Kasumi-1 (cell line): ENCODE measurements around the gene NLRP1.
A peak's percentile ranks its signal among the peaks of the same experiment; 100 is the strongest.

Experiments
- DNase-seq, 2 experiments: peaks; one replicate each; lab custom pipeline; 2025; lab: John Stamatoyannopoulos, UW

Gene NLRP1

DNA sequence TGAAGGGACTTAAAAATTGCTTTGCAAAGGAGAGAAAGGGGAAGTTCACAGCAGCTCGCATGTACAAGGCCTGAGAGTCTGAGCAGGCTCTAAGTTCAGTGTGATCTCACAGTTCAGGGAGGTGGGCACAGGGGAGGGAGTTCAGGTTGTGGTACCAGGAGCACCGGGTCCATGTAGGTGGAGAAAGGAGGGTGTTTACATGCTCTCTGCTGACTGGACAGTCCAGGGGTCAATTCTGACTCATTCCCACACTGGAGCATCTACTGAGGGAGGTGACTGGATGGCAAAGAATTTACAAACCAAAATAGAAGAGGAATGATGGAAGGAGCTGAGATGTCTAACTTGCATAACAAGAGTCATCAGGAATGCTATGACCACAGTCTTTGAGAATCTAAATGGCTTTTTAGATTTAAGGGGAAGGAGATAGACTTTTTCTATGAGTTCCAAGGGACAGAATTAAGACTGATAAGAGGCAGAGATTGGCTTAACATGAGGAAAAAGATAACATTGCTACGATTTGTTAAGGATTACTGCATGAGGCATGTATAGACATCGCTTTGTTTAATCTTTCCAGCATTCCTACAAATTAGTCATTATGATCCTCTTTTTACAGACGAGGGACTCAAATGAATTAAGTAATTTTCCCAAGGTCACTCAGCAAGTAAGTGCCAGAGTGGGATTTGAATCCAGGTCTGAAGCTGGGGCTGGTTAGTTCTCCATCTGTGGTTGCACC is 68.1 kb downstream of the NLRP1 start:
- DNase-seq, result peak; percentile 12 to 25

- DNase-seq, result no peak
Observed at GRCh38 chr17:5514976-5515375, 69.3 kb downstream of the NLRP1 start.

DNA sequence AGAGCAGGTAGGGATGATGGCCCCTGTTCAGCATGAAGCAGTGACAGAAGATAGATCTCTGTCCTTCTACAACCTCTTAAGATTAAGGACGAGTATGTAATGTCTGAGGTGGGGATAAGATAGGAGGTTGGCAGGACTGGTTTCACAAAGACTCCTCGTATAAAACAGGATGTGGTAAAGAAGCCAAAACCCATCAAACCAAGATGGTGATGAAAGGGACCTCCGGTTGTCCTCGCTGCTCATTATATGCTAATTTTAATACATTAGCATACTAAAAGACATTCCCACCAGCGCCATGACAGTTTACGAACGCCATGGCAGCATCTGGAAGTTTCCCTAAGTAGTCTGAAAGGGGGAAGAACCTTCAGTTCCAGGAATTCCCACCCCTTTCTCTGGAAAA is 70.7 kb downstream of the NLRP1 start:
- DNase-seq, result no peak

DNA sequence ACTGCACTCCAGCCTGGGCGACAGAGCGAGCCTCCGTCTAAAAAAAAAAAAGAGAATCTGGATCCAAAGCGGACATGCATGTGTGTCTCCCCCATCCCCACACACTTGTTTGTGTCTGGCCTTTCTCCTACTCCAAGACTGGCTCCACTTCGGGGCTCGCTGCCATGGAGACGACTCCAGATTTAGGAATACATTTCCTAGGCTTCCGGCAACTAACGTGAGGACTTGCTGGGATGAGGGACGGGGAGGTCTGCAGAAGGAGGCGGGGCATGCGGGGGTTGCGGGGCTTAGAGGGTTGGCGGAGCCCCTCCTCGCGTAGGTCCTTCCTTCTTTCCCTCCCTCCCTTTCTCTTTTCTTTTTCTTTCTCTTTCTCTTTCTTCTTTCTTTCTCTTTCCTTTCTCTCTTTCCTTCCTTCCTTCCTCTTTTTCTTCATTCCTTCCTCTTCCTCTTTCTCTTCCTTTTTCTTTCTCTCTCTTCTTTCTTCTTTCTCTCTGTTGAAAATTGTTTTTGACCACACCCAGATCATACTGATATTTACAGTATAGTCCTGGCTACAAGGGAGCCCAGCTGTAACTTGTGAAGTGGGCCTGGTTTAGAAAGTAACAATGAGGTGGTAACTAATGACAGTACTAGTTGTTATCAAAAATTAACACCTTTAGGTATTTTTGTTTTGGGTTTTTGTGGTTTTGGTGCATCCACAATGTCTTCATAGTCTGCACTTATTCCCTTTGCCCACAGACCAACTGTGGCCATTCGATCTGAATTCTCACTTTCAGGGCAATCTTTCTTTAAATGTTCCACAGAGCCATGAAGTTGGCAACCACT is 72.7 kb downstream of the NLRP1 start:
- DNase-seq, result no peak

- no peak for DNase-seq
Observed at GRCh38 chr17:5510771-5511170, 73.5 kb downstream of the NLRP1 start.

DNA sequence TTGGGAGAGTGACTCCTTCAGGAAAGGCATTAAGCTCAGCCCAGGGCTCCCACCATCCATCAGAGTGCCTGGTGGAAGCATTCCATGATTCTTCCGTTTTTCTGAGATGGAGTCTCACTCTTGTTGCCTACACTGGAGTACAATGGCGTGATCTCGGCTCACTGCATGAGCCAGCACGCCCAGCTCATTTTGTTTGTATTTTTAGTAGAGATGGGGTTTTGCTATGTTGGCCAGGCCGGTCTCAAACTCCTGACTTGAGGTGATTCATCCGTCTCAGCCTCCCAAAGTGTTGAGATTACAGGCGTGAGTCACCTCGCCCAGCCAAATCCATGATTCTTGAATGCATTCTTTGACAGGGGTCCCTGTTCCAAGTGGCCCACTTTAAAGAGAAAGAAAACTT is 74.8 kb downstream of the NLRP1 start:
- DNase-seq, result no peak

DNA sequence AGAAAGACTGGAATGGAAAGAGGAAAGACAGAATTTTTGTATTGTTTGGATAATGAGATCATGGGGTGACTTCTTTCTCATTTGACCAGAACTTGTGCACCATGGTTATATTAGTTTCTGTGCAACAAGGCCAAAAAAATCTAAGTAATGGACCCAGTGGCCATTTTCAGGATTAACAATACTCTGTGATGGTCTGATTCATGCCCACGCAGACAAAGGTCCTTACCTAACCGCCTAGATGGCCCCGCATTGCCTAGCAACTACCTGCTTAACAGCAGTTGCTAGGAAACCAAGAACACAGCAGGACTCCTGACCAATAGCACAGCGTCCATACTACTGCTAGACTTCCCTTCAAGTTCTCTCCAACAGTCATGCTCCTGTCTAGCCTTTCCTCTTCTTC is 75.5 kb downstream of the NLRP1 start:
- DNase-seq, result no peak

DNA sequence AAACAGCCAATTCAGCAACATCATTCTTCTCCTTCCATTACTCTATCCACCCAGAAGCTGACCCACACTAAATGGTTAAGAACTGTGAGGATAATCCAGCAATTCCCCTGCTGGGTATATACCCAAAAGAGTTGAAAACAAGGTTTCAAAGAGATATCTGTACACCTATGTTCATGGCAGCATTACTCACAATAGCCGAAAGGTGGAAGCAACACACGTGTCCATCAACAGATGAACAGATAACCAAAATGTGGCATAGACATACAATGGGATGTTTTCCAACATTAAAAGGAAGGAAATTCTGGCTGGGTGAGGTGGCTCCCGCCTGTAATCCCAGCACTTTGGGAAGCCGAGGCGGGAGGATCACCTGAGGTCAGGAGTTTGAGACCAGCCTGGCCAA is 78.0 kb downstream of the NLRP1 start:
- no peak for DNase-seq

GRCh38 chr17:5502552-5502951 is 81.8 kb downstream of the NLRP1 start:
- no peak for DNase-seq

DNA sequence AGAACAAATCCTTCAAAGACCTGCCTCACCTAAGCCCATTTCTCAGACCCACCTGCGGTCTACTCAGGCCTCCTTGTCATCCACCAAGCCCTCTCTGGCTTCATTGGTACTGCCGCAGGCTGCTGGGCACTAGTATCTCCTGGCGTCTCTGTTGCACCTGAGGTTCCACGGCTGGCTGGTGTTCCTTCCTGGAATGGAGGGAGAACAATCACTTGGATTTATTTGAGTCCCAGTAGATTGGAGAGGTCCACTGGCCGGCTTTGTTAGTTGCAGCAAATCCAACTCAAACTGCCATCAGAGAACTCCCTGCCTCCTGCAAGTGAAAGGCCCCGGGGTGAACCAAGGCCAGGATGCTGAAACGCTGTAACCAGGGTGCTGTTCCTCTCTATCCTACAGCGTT is 82.6 kb downstream of the NLRP1 start:
- DNase-seq, result no peak

DNA sequence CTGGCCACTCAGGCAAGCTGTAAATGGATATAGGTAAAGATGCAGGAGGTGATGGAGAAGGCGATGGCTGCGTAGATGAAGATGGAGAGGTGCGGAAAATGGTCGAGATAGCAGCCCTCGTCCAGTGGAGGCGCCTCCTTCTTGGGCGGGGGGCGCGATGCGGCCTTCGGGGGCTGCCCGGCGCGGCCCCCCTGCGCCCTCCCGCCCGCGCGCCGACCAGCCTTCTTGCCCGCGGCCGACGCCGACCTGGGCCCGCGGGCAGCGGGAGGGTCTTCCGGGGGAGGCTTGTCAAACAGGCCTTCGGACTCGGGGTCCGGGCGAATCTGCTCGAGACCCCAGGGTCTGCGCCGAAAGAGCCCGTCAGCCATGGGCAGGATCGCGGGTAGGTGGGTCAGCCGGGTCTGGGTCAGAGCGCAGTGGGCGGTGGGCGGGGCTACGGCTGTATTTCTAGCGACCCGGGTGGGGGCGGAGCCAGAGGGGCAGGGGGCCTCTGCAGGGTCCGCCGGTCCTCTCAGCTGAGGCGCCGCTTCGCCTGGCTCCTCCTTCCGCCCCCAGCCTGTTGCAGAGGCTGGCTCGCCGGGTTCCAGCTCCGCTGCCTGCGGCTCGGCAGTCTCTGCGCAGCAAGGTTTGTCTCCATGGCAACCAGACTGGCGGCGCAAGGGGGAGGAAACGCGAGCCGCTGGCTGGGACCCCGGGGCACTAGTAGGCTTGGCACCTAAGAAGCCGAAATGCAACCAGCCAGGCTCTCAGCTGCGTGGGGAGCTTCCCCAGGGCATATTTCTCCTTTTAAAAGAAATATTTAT is 83.5 kb downstream of the NLRP1 start:
- peak; percentile 24 to 32 for DNase-seq

DNA sequence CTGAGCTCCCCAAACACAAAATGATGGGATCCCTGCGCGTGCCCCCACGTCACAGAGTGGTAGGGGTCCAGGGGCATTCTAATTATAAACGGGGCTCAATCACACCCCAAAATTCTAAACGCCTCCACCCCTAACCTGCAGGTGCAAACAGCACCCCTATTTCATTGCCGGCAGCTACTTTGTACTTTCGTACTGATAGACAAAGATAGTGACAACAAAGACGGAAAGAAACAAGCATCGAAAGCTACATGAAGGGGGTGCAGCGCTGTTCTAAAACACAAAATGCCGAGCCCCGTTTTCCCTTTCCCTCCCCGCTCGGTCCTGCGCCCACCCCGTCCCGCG is 84.1 kb downstream of the NLRP1 start:
- DNase-seq, result no peak

DNA sequence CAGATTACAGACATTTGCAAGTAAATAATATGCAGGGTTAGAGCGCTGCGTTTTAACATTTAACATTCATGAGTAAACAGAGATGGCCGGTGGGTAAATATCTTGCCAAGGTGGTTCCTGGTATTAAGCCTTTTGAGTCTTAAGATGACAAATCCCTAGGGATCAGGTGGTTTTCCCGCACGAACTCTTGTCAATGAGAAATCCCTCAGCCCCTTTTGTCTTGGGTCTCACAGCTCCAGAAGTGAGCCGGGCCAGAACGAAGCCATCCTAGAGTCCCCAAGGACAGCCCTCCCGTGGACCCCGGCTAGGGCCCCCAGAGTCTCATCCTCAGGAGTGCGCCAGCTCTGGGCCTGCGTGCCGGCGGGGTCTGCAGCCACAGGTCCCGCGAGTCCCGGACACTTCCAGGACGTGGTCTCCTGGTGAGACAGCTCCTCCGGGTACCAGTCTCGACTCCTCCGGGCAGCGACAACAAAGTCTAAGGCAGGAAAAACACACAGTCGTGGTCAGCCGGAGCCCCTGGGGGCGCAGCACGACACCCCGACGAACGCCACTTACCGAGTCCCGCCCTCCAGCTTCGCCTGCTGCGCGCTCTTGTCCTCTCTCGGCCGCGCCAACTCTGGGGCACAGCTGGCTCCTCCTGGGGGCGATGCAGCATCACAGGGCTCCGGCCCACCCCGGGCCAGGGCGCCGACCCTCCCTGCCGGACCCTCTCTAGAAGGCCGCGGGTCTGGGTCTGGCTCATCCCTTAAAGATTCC is 84.7 kb downstream of the NLRP1 start:
- no peak for DNase-seq

- no peak for DNase-seq
Observed at GRCh38 chr17:5492970-5493369, 91.3 kb downstream of the NLRP1 start.

GRCh38 chr17:5488752-5489151 is 95.6 kb downstream of the NLRP1 start:
- no peak for DNase-seq

DNA sequence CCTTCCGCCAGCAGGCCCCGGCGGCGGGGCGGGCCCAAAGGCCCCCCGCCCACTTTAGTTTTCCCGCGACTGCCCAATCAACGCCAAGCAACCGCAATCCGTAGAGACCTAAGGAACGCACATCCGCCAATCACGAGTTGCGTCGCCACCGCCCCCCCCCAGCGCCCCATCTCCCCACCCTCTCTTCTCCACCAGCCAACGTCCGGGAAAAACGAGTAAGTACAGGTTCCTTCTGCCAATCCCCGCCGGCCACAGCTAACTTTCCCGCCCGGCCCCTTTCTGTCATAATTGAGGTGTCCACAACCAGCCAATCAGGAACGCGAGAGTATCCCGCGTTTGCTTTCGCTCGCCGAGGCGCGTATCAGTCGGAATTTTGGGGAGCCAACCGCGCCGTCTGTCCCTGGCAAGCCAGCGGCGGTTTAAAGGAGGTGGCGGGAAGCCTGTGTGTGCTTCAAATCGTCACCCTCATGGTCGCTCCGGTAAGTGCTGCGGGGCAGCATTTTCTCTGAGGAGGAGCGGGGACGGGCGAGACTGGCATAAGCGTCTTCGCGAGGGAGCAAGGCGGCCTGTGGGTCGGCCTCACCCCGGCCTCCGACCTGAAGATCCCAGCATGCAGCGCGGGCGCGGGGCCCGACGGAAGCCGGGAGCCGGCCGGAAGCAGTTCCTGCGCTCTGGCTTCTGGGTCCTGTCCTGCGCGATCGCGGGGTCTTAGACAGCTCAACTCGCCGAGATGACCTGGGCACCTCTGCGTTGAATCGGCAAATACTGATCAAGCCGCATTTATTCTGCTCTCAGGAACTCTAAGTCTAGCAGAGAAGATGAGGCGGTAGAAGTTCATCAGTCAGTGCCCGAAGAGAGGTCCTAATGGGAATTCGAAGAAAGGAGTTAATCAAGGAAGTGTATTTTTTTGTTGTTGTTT is 97.8 kb downstream of the NLRP1 start, which contains the start of gene MIS12:
TSS of gene MIS12 (plus strand) at position 361 of the 919 bp plus-strand sequence. CDS start 2,297 bp downstream, outside the sequence.
- DNase-seq, result peak; percentile 93 to 95

DNA sequence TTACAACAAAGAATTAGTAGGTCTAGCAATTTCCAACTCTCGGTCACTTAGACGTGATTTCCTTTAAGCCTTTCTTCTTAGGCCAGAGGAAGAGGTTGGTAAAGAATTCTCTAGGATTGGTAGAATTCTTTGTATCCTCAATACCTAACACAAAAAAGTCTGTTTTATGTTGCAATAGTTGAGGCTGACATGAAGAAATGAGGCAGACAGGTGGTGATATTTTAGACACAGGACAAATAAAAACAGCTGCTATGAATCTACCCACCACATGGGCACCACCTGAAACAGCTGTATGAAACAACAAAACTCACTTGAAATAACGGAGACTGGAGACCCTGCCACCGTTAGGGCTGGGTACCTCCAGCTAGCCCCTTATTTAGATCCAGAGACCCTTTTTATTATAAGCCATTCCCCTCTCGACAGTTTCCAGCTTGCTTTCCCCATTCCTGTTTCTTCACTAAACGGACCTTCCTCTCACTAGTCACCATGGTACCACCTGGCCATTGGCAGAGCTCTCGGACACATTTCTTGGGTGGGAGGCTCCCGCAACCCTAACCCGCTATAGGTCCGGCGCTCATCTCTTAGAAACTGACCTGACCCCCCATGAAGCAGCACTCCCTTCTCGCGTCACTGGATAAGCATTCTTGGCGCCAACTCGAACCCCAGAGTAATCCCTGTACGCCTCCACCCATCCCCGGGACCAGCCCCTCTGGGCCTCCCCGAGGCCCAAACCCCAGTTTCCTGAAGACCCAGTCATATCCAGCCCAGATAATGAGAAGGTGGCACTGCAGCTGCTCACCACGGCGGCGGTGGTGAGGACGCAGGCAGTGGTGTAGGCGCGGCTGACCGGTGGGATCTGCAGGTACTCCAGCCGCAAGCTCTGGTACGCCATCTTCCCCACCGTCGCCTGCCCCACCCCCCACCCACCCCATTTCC is 98.8 kb downstream of the NLRP1 start, which contains the start of gene DERL2:
TSS of gene DERL2 (minus strand) at position 909 of the 936 bp plus-strand sequence. CDS start at position 892, 17 bp downstream.
- DNase-seq, result no peak

- no peak for DNase-seq
Observed at GRCh38 chr17:5481451-5481850, 102.9 kb downstream of the NLRP1 start.

DNA sequence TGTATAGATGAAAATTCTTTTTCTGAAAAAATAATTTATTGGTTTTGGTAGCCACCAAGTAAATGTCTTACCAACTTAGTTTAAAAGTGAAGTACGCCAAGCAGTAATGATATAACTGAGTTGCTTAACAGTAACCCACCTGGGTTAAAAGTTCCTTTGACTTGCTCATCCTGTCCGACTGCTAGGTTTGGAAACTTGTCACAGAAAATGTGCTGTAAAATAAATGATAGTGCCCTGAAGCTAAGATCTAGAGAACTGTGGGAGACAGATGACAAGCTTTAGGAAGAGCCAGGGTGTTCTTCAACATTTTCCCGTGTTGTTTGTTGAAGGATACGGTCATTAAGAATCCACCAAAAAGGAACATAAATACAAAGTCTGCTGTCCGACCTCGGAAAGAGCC is 103.3 kb downstream of the NLRP1 start:
- DNase-seq, result no peak
